ENCODE data around the gene ANXA5. TPM values are rescaled to one million over a fixed set of nuclear protein-coding genes. Genes with fewer than 3 reads are reported as not detected.

The ANXA5 gene
- total RNA-seq, 1 experiment from 2014 or later: 231 TPM

DNA sequence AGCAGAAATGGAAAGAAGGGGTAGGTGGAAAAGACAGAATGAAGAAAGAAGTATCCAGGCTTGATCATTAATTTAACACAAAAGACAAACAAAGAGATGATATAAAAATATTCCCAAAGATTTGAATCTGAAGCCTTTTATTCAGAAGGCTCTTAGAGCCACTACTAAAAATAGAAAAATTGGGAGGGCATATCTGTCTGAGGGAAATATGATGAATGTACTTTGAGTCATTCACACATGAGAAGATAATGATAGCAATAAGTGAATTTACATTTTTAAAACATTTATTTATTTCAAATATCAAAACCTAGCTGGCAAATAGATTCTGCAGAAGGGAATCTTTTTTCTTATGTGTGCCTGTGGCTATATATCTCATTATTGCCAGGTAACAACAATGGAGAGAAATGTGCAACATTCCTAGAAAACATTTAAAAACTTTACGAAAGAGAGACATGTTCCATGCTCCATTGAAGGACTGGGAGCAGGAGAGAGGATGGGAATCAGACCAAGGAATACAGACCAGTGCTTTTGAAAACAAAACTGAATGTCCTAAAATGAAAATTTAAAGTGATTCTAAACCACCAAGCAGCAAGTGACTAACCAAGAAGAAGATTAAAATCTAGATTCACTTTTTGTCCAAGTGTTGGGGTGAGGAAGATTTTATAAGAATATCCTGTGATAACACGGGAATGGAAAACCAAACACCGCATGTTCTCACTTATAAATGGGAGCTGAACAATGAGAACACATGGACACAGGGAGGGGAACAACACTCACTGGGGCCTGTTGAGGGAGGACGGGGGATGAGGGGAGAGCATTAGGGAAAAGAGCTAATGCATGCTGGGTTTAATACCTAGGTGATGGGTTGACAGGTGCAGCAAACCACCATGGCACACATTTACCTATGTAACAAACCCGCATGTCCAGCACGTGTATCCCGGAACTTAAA, 41.2 kb downstream of the ANXA5 start:
- H3K4me2 ChIP-seq (ENCODE audit: insufficient read depth, insufficient read length, low read length): no peak overlapping the region
- no CpG with 5 or more reads among the region's 7 CpGs for WGBS (ENCODE audit: extremely low coverage, insufficient read length, low lambda C conversion rate)
- no peak overlapping the region for H3K56ac ChIP-seq (ENCODE audit: insufficient read length, low read depth, low read length)

More for the DNA sequence above, 41.2 kb downstream of the ANXA5 start:
- Histone ChIP-seq H4K8ac (replicated peaks; ENCODE audit: insufficient read length, low read depth, low read length) (no peak overlapping the region), H3K27ac (ENCODE audit: insufficient read length, low read depth, low read length) (no peak overlapping the region), H2BK5ac (ENCODE audit: insufficient read length, low read length) (no peak overlapping the region), H3K23me2 (ENCODE audit: insufficient read length, low read depth, low read length, poor library complexity, severe bottlenecking) (no peaks in the 10 kb centered on the region), H3K9ac (ENCODE audit: extremely low read depth, insufficient read length, low read length) (no peak overlapping the region), H3K79me2 (ENCODE audit: insufficient read depth, low read length) (no peaks in the 10 kb centered on the region), H3K4ac (ENCODE audit: low read depth, low read length) (no peak overlapping the region), H3K14ac (ENCODE audit: insufficient read depth, low read length) (no peak overlapping the region), H2AK5ac (ENCODE audit: insufficient read length, low read length) (no peak overlapping the region), H2BK15ac (ENCODE audit: low read depth, low read length) (no peak overlapping the region), H2BK12ac (ENCODE audit: insufficient read length, low read depth, low read length) (no peak overlapping the region), H2BK120ac (ENCODE audit: low read depth, low read length, poor library complexity, severe bottlenecking) (no peak overlapping the region), H4K91ac (ENCODE audit: insufficient read length, low read depth, low read length) (no peak overlapping the region), H4K5ac (ENCODE audit: insufficient read length, low read depth, low read length) (no peak overlapping the region), H2BK20ac (ENCODE audit: low read depth, low read length, poor library complexity, severe bottlenecking) (no peak overlapping the region), H4K20me1 (ENCODE audit: control insufficient read depth, insufficient read depth, insufficient read length) (no peaks in the 10 kb centered on the region), H3K27me3 (ENCODE audit: insufficient read depth, low read length) (no peaks in the 10 kb centered on the region), H3K23ac (ENCODE audit: insufficient read length, low read depth, low read length) (no peak overlapping the region), H3T11ph (ENCODE audit: low read length) (no peak overlapping the region), H3K79me1 (ENCODE audit: insufficient read depth, low read depth, low read length, poor library complexity, severe bottlenecking) (no peaks in the 10 kb centered on the region), H2AFZ (ENCODE audit: low read length) (no peak overlapping the region), H3K9me3 (ENCODE audit: control insufficient read depth, low read depth, low read length) (no peaks in the 10 kb centered on the region), H3K18ac (ENCODE audit: insufficient read length, low read depth, low read length) (no peak overlapping the region), H3K4me1 (ENCODE audit: insufficient read depth, low read length) (no peaks in the 10 kb centered on the region)
- H3K4me1 Mint-ChIP-seq: no peaks in the 10 kb centered on the region
- H3K9me3 Mint-ChIP-seq: no peaks in the 10 kb centered on the region; a peak in 1 of 5 replicates
- TF ChIP-seq, protein P1, sequence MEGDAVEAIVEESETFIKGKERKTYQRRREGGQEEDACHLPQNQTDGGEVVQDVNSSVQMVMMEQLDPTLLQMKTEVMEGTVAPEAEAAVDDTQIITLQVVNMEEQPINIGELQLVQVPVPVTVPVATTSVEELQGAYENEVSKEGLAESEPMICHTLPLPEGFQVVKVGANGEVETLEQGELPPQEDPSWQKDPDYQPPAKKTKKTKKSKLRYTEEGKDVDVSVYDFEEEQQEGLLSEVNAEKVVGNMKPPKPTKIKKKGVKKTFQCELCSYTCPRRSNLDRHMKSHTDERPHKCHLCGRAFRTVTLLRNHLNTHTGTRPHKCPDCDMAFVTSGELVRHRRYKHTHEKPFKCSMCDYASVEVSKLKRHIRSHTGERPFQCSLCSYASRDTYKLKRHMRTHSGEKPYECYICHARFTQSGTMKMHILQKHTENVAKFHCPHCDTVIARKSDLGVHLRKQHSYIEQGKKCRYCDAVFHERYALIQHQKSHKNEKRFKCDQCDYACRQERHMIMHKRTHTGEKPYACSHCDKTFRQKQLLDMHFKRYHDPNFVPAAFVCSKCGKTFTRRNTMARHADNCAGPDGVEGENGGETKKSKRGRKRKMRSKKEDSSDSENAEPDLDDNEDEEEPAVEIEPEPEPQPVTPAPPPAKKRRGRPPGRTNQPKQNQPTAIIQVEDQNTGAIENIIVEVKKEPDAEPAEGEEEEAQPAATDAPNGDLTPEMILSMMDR (conservative IDR thresholded peaks at IDR 0.05): no peak
- H3K4me3 Mint-ChIP-seq: no peak overlapping the region
- no peak for DNase-seq
- no peaks in the 10 kb centered on the region for H3K27me3 Mint-ChIP-seq (ENCODE audit: low read depth)
- no peak overlapping the region for H3K27ac Mint-ChIP-seq
- no peaks in the 10 kb centered on the region for H3K36me3 Mint-ChIP-seq (ENCODE audit: insufficient read depth in 1 of 3, low read depth in 3 of 3)
